GM23338 (cell line): ENCODE data around the gene HIVEP3. TPM values are rescaled to one million over a fixed set of nuclear protein-coding genes. Genes with fewer than 3 reads are reported as not detected.

Source experiments
- ATAC-seq: fragments of 200-7000 bp; cut with Tn5 transposase; 3 replicates; pipeline ENCODE4 v1.9.1; 2020
- DNase-seq: peaks from one replicate; pipeline ENCODE4 v3.0.0-alpha.2; 2015; ENCODE audit warnings: low spot score
- H2AFZ ChIP-seq: fragments of 200-600 bp; sonication (generic); 2 replicates; pipeline ENCODE4 v1.8.0; 2016; ENCODE audit warnings: antibody characterized with exemption, mild to moderate bottlenecking, moderate library complexity
- H3F3A ChIP-seq: fragments of 200-600 bp; sonication (generic); replicated peaks from 2 replicates; pipeline ENCODE4 v1.8.0; 2017; ENCODE audit warnings: antibody characterized with exemption, mixed run types, low read depth
- H3K27ac ChIP-seq: fragments of 200-600 bp; sonication (generic); 2 replicates; pipeline ENCODE4 v1.6.1; 2016; ENCODE audit warnings: low read depth
- H3K27me3 ChIP-seq: fragments of 200-600 bp; sonication (generic); 2 replicates; pipeline ENCODE4 v1.8.0; 2016; ENCODE audit warnings: mild to moderate bottlenecking, mixed run types, moderate library complexity; ENCODE audit not compliant: insufficient read depth
- H3K36me3 ChIP-seq: fragments of 200-600 bp; sonication (generic); 2 replicates; pipeline ENCODE4 v1.8.0; 2016; ENCODE audit warnings: mild to moderate bottlenecking; ENCODE audit not compliant: insufficient read depth
- H3K4me1 ChIP-seq: fragments of 200-600 bp; sonication (generic); 2 replicates; pipeline ENCODE4 v1.8.0; 2016; ENCODE audit warnings: mild to moderate bottlenecking, moderate library complexity; ENCODE audit not compliant: insufficient read depth
- H3K4me2 ChIP-seq: fragments of 200-600 bp; sonication (generic); 2 replicates; pipeline ENCODE4 v1.7.1; 2017; ENCODE audit warnings: mixed run types
- H3K4me3 ChIP-seq: fragments of 200-600 bp; sonication (generic); 2 replicates; pipeline ENCODE4 v1.6.1; 2016; ENCODE audit warnings: mixed run types
- H3K79me2 ChIP-seq: fragments of 200-600 bp; sonication (generic); replicated peaks from 2 replicates; pipeline ENCODE4 v1.8.0; 2017; ENCODE audit warnings: mild to moderate bottlenecking; ENCODE audit not compliant: insufficient read depth
- H3K9me2 ChIP-seq: fragments of 200-600 bp; sonication (generic); 2 replicates; pipeline ENCODE4 v1.8.0; 2017; ENCODE audit not compliant: insufficient read depth
- H4K20me1 ChIP-seq: fragments of 200-600 bp; sonication (generic); replicated peaks from 2 replicates; pipeline ENCODE4 v1.8.0; 2017; ENCODE audit warnings: mild to moderate bottlenecking; ENCODE audit not compliant: insufficient read depth
- H3K27ac Mint-ChIP-seq: 2 replicates; pipeline ENCODE4 v1.8.0; 2020; ENCODE audit warnings: inconsistent platforms, mild to moderate bottlenecking, moderate library complexity, mixed read lengths
- H3K27me3 Mint-ChIP-seq: 3 replicates; pipeline ENCODE4 v1.8.0; 2022; ENCODE audit warnings: low read depth, mild to moderate bottlenecking, moderate library complexity, mixed read lengths, inconsistent platforms; ENCODE audit not compliant: insufficient read depth, poor library complexity
- H3K36me3 Mint-ChIP-seq: 3 replicates; pipeline ENCODE4 v1.8.0; 2021; ENCODE audit warnings: low read depth, mild to moderate bottlenecking, inconsistent platforms, moderate library complexity, mixed read lengths
- H3K4me1 Mint-ChIP-seq: 3 replicates; pipeline ENCODE4 v1.8.0; 2020; ENCODE audit warnings: mild to moderate bottlenecking, inconsistent platforms, mixed read lengths
- H3K4me3 Mint-ChIP-seq: 3 replicates; pipeline ENCODE4 v1.8.0; 2021; ENCODE audit warnings: moderate library complexity, mild to moderate bottlenecking, inconsistent platforms, mixed read lengths
- H3K9me3 Mint-ChIP-seq: 3 replicates; pipeline ENCODE4 v1.8.0; 2020; ENCODE audit warnings: moderate library complexity, mild to moderate bottlenecking, inconsistent platforms, mixed read lengths
- CREB1 ChIP-seq: fragments of 250-450 bp; sonication (Bioruptor Pico); IDR thresholded peaks from 2 replicates; pipeline ENCODE4 v1.5.0; 2020; ENCODE audit warnings: low read depth, mild to moderate bottlenecking, moderate library complexity
- EZH2 ChIP-seq: fragments of 200-600 bp; sonication (generic); IDR thresholded peaks from one replicate; pipeline ENCODE4 v1.8.0; 2017; ENCODE audit warnings: antibody characterized with exemption, mild to moderate bottlenecking, low read depth; ENCODE audit not compliant: unreplicated experiment
- EZH2phosphoT487 ChIP-seq: fragments of 200-600 bp; sonication (generic); IDR thresholded peaks from one replicate; pipeline ENCODE4 v1.8.1; 2018; ENCODE audit warnings: antibody characterized with exemption; ENCODE audit not compliant: unreplicated experiment
- JUNB ChIP-seq: IDR thresholded peaks from one replicate; pipeline ENCODE4 v1.6.1; 2016; ENCODE audit warnings: antibody characterized with exemption; ENCODE audit not compliant: unreplicated experiment
- NANOG ChIP-seq: IDR thresholded peaks from 2 replicates; pipeline ENCODE4 v1.6.1; 2016; ENCODE audit warnings: antibody characterized with exemption, borderline replicate concordance
- POLR2AphosphoS5 ChIP-seq: IDR thresholded peaks from 2 replicates; pipeline ENCODE4 v1.6.1; 2016; ENCODE audit warnings: antibody characterized with exemption, low read depth
- STAT1 ChIP-seq: IDR thresholded peaks from one replicate; pipeline ENCODE4 v1.6.1; 2016; ENCODE audit warnings: antibody characterized with exemption; ENCODE audit not compliant: unreplicated experiment
- ZNF114 ChIP-seq: fragments of 250-450 bp; sonication (Bioruptor Pico); IDR thresholded peaks from 2 replicates; pipeline ENCODE4 v1.5.0; 2020; ENCODE audit warnings: mild to moderate bottlenecking, moderate library complexity
- ZNF331 ChIP-seq: fragments of 250-450 bp; sonication (Bioruptor Pico); IDR thresholded peaks from 2 replicates; pipeline ENCODE4 v1.5.0; 2020; ENCODE audit warnings: low read depth, mild to moderate bottlenecking, moderate library complexity
- polyA plus RNA-seq: library from polyadenylated mRNA; unstranded; fragments of >200 nt; fragmentation: Nextera tagmentation; extraction: Ambion mirVana; gene quantifications from 2 replicates; pipeline ENCODE4 v1.2.1, GENCODE V29; 2016
- total RNA-seq: library from RNA; depleted of rRNA; stranded (reverse); fragments of >200 nt; shearing (Covaris generic); gene quantifications from 2 replicates; pipeline ENCODE4 v1.2.3, GENCODE V29; 2014
- TF ChIP-seq, protein P1 (sequence below): fragments of 250-450 bp; sonication (Bioruptor Pico); IDR thresholded peaks from 2 replicates; pipeline ENCODE4 v1.5.0; 2020; ENCODE audit warnings: mild to moderate bottlenecking, moderate library complexity
- TF ChIP-seq, protein P2 (sequence below), 2 experiments: fragments of 200-600 bp in 1 of 2; sonication (generic) in 1 of 2; conservative IDR thresholded peaks; 2 replicates each; pipeline versions ENCODE4 v1.5.1 to v1.6.1; 2016 to 2017; ENCODE audit warnings: antibody characterized with exemption in 2 of 2, low read depth in 2 of 2, mild to moderate bottlenecking in 2 of 2, moderate library complexity in 1 of 2
- TF ChIP-seq, protein P3 (sequence below): IDR thresholded peaks from one replicate; pipeline ENCODE4 v1.6.1; 2018; ENCODE audit warnings: antibody characterized with exemption; ENCODE audit not compliant: unreplicated experiment
- TF ChIP-seq, protein P4 (sequence below): IDR thresholded peaks from 2 replicates; pipeline ENCODE4 v1.6.1; 2016; ENCODE audit warnings: antibody characterized with exemption

Gene HIVEP3
- total and polyA plus RNA-seq, 2 experiments from 2014 or later, result 0.14 to 0.24 TPM

DNA sequence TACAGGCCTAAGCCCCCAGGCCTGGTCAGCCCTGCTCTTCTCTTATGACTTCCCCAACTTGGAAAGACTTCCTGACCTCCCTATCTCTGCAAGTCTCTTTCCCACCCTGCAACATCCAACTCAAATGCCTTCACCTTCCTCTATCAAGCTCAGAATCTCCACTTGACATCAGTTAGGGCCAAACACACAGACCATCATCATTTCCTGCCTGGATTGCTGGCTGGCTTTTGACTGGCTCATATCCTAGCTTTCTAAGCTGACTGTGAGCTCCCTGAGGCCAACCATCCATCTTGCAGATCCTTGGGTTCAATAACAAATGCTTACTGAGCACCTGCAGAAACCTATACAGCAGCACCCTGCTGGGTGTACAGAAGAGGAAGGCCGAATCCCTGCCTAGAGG, 296.9 kb downstream of the HIVEP3 start:
- Mint-ChIP-seq H3K27ac (no peak overlapping the region), H3K4me1 (peaks cover 26% of the 10 kb centered on the region), H3K36me3 (no peaks in the 10 kb centered on the region), H3K27me3 (peaks cover 16% of the 10 kb centered on the region), H3K4me3 (no peak overlapping the region), H3K9me3 (no peaks in the 10 kb centered on the region)
- Histone ChIP-seq H4K20me1 (no peaks in the 10 kb centered on the region), H3F3A (no peaks in the 10 kb centered on the region), H3K4me1 (no peaks in the 10 kb centered on the region), H3K36me3 (no peaks in the 10 kb centered on the region), H2AFZ (no peak overlapping the region), H3K79me2 (no peaks in the 10 kb centered on the region), H3K27me3 (no peaks in the 10 kb centered on the region), H3K4me2 (no peak overlapping the region), H3K9me2 (no peaks in the 10 kb centered on the region), H3K27ac (no peak overlapping the region), H3K4me3 (no peak overlapping the region)
- TF ChIP-seq, protein P1, sequence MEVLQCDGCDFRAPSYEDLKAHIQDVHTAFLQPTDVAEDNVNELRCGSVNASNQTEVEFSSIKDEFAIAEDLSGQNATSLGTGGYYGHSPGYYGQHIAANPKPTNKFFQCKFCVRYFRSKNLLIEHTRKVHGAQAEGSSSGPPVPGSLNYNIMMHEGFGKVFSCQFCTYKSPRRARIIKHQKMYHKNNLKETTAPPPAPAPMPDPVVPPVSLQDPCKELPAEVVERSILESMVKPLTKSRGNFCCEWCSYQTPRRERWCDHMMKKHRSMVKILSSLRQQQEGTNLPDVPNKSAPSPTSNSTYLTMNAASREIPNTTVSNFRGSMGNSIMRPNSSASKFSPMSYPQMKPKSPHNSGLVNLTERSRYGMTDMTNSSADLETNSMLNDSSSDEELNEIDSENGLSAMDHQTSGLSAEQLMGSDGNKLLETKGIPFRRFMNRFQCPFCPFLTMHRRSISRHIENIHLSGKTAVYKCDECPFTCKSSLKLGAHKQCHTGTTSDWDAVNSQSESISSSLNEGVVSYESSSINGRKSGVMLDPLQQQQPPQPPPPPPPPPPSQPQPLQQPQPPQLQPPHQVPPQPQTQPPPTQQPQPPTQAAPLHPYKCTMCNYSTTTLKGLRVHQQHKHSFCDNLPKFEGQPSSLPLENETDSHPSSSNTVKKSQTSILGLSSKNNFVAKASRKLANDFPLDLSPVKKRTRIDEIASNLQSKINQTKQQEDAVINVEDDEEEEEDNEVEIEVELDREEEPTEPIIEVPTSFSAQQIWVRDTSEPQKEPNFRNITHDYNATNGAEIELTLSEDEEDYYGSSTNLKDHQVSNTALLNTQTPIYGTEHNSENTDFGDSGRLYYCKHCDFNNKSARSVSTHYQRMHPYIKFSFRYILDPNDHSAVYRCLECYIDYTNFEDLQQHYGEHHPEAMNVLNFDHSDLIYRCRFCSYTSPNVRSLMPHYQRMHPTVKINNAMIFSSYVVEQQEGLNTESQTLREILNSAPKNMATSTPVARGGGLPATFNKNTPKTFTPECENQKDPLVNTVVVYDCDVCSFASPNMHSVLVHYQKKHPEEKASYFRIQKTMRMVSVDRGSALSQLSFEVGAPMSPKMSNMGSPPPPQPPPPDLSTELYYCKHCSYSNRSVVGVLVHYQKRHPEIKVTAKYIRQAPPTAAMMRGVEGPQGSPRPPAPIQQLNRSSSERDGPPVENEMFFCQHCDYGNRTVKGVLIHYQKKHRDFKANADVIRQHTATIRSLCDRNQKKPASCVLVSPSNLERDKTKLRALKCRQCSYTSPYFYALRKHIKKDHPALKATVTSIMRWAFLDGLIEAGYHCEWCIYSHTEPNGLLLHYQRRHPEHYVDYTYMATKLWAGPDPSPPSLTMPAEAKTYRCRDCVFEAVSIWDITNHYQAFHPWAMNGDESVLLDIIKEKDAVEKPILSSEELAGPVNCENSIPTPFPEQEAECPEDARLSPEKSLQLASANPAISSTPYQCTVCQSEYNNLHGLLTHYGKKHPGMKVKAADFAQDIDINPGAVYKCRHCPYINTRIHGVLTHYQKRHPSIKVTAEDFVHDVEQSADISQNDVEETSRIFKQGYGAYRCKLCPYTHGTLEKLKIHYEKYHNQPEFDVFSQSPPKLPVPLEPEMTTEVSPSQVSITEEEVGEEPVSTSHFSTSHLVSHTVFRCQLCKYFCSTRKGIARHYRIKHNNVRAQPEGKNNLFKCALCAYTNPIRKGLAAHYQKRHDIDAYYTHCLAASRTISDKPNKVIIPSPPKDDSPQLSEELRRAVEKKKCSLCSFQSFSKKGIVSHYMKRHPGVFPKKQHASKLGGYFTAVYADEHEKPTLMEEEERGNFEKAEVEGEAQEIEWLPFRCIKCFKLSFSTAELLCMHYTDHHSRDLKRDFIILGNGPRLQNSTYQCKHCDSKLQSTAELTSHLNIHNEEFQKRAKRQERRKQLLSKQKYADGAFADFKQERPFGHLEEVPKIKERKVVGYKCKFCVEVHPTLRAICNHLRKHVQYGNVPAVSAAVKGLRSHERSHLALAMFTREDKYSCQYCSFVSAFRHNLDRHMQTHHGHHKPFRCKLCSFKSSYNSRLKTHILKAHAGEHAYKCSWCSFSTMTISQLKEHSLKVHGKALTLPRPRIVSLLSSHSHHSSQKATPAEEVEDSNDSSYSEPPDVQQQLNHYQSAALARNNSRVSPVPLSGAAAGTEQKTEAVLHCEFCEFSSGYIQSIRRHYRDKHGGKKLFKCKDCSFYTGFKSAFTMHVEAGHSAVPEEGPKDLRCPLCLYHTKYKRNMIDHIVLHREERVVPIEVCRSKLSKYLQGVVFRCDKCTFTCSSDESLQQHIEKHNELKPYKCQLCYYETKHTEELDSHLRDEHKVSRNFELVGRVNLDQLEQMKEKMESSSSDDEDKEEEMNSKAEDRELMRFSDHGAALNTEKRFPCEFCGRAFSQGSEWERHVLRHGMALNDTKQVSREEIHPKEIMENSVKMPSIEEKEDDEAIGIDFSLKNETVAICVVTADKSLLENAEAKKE (CRISPR knock-in tag), result no peak
- TF ChIP-seq POLR2AphosphoS5, result no peak
- no peak for TF ChIP-seq ZNF331 (CRISPR knock-in tag)
- no peak for TF ChIP-seq EZH2phosphoT487
- no peak for TF ChIP-seq EZH2
- TF ChIP-seq, protein P2, sequence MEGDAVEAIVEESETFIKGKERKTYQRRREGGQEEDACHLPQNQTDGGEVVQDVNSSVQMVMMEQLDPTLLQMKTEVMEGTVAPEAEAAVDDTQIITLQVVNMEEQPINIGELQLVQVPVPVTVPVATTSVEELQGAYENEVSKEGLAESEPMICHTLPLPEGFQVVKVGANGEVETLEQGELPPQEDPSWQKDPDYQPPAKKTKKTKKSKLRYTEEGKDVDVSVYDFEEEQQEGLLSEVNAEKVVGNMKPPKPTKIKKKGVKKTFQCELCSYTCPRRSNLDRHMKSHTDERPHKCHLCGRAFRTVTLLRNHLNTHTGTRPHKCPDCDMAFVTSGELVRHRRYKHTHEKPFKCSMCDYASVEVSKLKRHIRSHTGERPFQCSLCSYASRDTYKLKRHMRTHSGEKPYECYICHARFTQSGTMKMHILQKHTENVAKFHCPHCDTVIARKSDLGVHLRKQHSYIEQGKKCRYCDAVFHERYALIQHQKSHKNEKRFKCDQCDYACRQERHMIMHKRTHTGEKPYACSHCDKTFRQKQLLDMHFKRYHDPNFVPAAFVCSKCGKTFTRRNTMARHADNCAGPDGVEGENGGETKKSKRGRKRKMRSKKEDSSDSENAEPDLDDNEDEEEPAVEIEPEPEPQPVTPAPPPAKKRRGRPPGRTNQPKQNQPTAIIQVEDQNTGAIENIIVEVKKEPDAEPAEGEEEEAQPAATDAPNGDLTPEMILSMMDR (conservative IDR thresholded peaks at IDR 0.05; ENCODE audit: low read depth in 2 of 2), result no peak
- TF ChIP-seq NANOG, result no peak
- TF ChIP-seq JUNB, result no peak
- no peak for TF ChIP-seq STAT1
- no peak for TF ChIP-seq CREB1 (CRISPR knock-in tag)
- TF ChIP-seq, protein P3, sequence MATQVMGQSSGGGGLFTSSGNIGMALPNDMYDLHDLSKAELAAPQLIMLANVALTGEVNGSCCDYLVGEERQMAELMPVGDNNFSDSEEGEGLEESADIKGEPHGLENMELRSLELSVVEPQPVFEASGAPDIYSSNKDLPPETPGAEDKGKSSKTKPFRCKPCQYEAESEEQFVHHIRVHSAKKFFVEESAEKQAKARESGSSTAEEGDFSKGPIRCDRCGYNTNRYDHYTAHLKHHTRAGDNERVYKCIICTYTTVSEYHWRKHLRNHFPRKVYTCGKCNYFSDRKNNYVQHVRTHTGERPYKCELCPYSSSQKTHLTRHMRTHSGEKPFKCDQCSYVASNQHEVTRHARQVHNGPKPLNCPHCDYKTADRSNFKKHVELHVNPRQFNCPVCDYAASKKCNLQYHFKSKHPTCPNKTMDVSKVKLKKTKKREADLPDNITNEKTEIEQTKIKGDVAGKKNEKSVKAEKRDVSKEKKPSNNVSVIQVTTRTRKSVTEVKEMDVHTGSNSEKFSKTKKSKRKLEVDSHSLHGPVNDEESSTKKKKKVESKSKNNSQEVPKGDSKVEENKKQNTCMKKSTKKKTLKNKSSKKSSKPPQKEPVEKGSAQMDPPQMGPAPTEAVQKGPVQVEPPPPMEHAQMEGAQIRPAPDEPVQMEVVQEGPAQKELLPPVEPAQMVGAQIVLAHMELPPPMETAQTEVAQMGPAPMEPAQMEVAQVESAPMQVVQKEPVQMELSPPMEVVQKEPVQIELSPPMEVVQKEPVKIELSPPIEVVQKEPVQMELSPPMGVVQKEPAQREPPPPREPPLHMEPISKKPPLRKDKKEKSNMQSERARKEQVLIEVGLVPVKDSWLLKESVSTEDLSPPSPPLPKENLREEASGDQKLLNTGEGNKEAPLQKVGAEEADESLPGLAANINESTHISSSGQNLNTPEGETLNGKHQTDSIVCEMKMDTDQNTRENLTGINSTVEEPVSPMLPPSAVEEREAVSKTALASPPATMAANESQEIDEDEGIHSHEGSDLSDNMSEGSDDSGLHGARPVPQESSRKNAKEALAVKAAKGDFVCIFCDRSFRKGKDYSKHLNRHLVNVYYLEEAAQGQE, result no peak
- TF ChIP-seq, protein P4, sequence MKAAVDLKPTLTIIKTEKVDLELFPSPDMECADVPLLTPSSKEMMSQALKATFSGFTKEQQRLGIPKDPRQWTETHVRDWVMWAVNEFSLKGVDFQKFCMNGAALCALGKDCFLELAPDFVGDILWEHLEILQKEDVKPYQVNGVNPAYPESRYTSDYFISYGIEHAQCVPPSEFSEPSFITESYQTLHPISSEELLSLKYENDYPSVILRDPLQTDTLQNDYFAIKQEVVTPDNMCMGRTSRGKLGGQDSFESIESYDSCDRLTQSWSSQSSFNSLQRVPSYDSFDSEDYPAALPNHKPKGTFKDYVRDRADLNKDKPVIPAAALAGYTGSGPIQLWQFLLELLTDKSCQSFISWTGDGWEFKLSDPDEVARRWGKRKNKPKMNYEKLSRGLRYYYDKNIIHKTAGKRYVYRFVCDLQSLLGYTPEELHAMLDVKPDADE, result no peak
- no peak for TF ChIP-seq ZNF114 (CRISPR knock-in tag)
- no peak for ATAC-seq
- no peak for DNase-seq
